K562 (cell line): Measurements from ENCODE around the gene DAPK2. TPM values are rescaled to one million over a fixed set of nuclear protein-coding genes. Genes with fewer than 3 reads are reported as not detected.

Experiments
- ADNP ChIP-seq: fragments of 200-800 bp; sonication (Bioruptor generic); IDR thresholded peaks from 2 replicates; pipeline ENCODE4 v1.6.1; 2016; ENCODE audit warnings: missing genetic modification characterization, missing compliant biosample characterization
- CREBBP ChIP-seq: IDR thresholded peaks from one replicate; pipeline ENCODE4 v1.6.1; 2012; ENCODE audit warnings: low read depth, mild to moderate bottlenecking, control low read depth, inconsistent platforms, low read length
- CREM ChIP-seq: IDR thresholded peaks from 2 replicates; pipeline ENCODE4 v1.6.1; 2014; ENCODE audit warnings: antibody characterized with exemption, low read depth
- DIDO1 ChIP-seq: fragments of 450-650 bp; IDR thresholded peaks from 2 replicates; pipeline ENCODE4 v1.6.1; 2016; ENCODE audit warnings: low read depth, missing biosample characterization, missing genetic modification characterization
- E2F1 ChIP-seq: sonication (generic); formaldehyde crosslinking; IDR thresholded peaks from 2 replicates; pipeline ENCODE4 v1.8.1; 2023; ENCODE audit warnings: mild to moderate bottlenecking, missing genetic modification reagents, moderate library complexity
- ELF4 ChIP-seq: fragments of 450-650 bp; formaldehyde crosslinking; IDR thresholded peaks from 2 replicates; pipeline ENCODE4 v1.4.0; 2022; ENCODE audit warnings: missing genetic modification characterization
- FOSL1 ChIP-seq: fragments of 200-800 bp; sonication (Bioruptor generic); conservative IDR thresholded peaks from 2 replicates; pipeline ENCODE4 v1.6.1; 2016; ENCODE audit warnings: missing genetic modification characterization, missing compliant biosample characterization
- FOXJ2 ChIP-seq: fragments of 200-800 bp; sonication (Bioruptor generic); IDR thresholded peaks from 2 replicates; pipeline ENCODE4 v1.6.1; 2016; ENCODE audit warnings: missing genetic modification characterization, missing compliant biosample characterization
- HNRNPUL1 ChIP-seq: fragments of 200-400 bp; formaldehyde crosslinking; IDR thresholded peaks from 2 replicates; pipeline ENCODE4 v1.6.1; 2017; ENCODE audit warnings: low read length
- ILK ChIP-seq: fragments of 450-650 bp; IDR thresholded peaks from 2 replicates; pipeline ENCODE4 v1.6.1; 2016; ENCODE audit warnings: missing genetic modification characterization, low read depth, mild to moderate bottlenecking, missing compliant biosample characterization, moderate library complexity, borderline replicate concordance
- IRF2 ChIP-seq: sonication (generic); formaldehyde crosslinking; IDR thresholded peaks from 2 replicates; pipeline ENCODE4 v1.8.1; 2022; ENCODE audit warnings: mild to moderate bottlenecking, missing genetic modification reagents
- MCM3 ChIP-seq: fragments of 450-650 bp; IDR thresholded peaks from 2 replicates; pipeline ENCODE4 v1.6.1; 2016
- MIER1 ChIP-seq: fragments of 450-650 bp; IDR thresholded peaks from 2 replicates; pipeline ENCODE4 v1.6.1; 2016; ENCODE audit warnings: antibody characterized with exemption, mild to moderate bottlenecking, low read depth
- MTA1 ChIP-seq: fragments of 450-650 bp; IDR thresholded peaks from 2 replicates; pipeline ENCODE4 v1.6.1; 2017; ENCODE audit warnings: borderline replicate concordance
- NFIX ChIP-seq: fragments of 250-450 bp; sonication (Bioruptor Pico); IDR thresholded peaks from 2 replicates; pipeline ENCODE4 v1.4.0; 2020; ENCODE audit warnings: low read depth, mild to moderate bottlenecking, moderate library complexity
- NR3C1 ChIP-seq: sonication (generic); formaldehyde crosslinking; IDR thresholded peaks from 2 replicates; pipeline ENCODE4 v1.8.1; 2022; ENCODE audit warnings: missing genetic modification reagents
- PHTF2 ChIP-seq: fragments of 250-450 bp; sonication (Bioruptor Pico); IDR thresholded peaks from 2 replicates; pipeline ENCODE4 v1.5.0; 2021; ENCODE audit warnings: mild to moderate bottlenecking
- POLR2AphosphoS5 ChIP-seq: IDR thresholded peaks from 2 replicates; pipeline ENCODE4 v1.6.1; 2011; ENCODE audit warnings: mild to moderate bottlenecking, low read depth, low read length, moderate library complexity; ENCODE audit not compliant: control insufficient read depth, insufficient read depth
- SRSF7 ChIP-seq: fragments of 200-400 bp; formaldehyde crosslinking; optimal IDR thresholded peaks from 2 replicates; pipeline ENCODE3; 2017; ENCODE audit warnings: mild to moderate bottlenecking, low read depth, low read length
- TBP ChIP-seq: optimal IDR thresholded peaks from 2 replicates; pipeline ENCODE3; 2011; ENCODE audit warnings: low read depth, low read length, improper control_type of control experiment
- TCF7 ChIP-seq: sonication (generic); IDR thresholded peaks from 2 replicates; pipeline ENCODE4 v1.6.1; 2016; ENCODE audit warnings: antibody characterized with exemption, borderline replicate concordance
- THRA ChIP-seq: fragments of 450-650 bp; IDR thresholded peaks from 2 replicates; pipeline ENCODE4 v1.6.1; 2017; ENCODE audit warnings: mild to moderate bottlenecking, moderate library complexity
- ZBTB7A ChIP-seq: IDR thresholded peaks from 2 replicates; pipeline ENCODE4 v1.6.1; 2011; ENCODE audit warnings: low read depth, mild to moderate bottlenecking, low read length, moderate library complexity, borderline replicate concordance; ENCODE audit not compliant: control insufficient read depth
- ZC3H4 ChIP-seq: sonication (generic); formaldehyde crosslinking; IDR thresholded peaks from 2 replicates; pipeline ENCODE4 v1.9.0; 2021; ENCODE audit warnings: missing genetic modification reagents, borderline replicate concordance
- ZKSCAN8 ChIP-seq: fragments of 200-800 bp; sonication (Bioruptor generic); IDR thresholded peaks from 2 replicates; pipeline ENCODE4 v1.6.1; 2016; ENCODE audit warnings: missing genetic modification characterization, missing compliant biosample characterization
- ZNF12 ChIP-seq: sonication (generic); formaldehyde crosslinking; IDR thresholded peaks from 2 replicates; pipeline ENCODE4 v1.4.0; 2020; ENCODE audit warnings: mild to moderate bottlenecking, missing genetic modification reagents
- ZNF668 ChIP-seq: fragments of 250-450 bp; sonication (Bioruptor Pico); IDR thresholded peaks from 2 replicates; pipeline ENCODE4 v1.8.0; 2022; ENCODE audit warnings: mild to moderate bottlenecking, inconsistent platforms
- polyA plus RNA-seq, 8 experiments: library from polyadenylated mRNA; depleted of rRNA in 4 of 8; stranded (reverse) in 5 of 8; unstranded in 3 of 8; fragments of >200 nt; fragmentation: Nextera tagmentation in 2 of 8; fragmentation: Illumina TruSeq in 1 of 8; extraction: Ambion mirVana in 2 of 8; extraction: Trizol in 1 of 8; gene quantifications; 2 replicates each; pipeline versions ENCODE4 v1.2.1 to v1.2.3, GENCODE V29; 2011 to 2014; ENCODE audit warnings: inconsistent platforms in 1 of 8, missing spikeins in 1 of 8
- total RNA-seq, 7 experiments: library from RNA; depleted of rRNA in 6 of 7; stranded (reverse); fragments of >200 nt in 6 of 7; fragmentation: Illumina TruSeq in 2 of 7; extraction: Trizol in 2 of 7; gene quantifications; 2 replicates each; pipeline versions ENCODE4 v1.2.1 to v1.2.3, GENCODE V29; 2011 to 2021; ENCODE audit warnings: low replicate concordance in 1 of 7

DAPK2 gene
- total and polyA plus RNA-seq, 9 of the 15 experiments (the other 6 are each of a cell fraction or from before 2014, with no cell fraction given), result 0.14 to 5.2 (median 2.2) TPM

- no peak for TF ChIP-seq SRSF7
- no peak for TF ChIP-seq FOSL1
- peak; percentile 56 for TF ChIP-seq CREM
- no peak for TF ChIP-seq FOXJ2 (tag)
- peak; percentile 55 for TF ChIP-seq TBP
- no peak for TF ChIP-seq TCF7
- TF ChIP-seq ADNP (tag), result no peak
- no peak for TF ChIP-seq PHTF2 (CRISPR knock-in tag)
- TF ChIP-seq ZC3H4 (CRISPR knock-in tag), result no peak
- TF ChIP-seq POLR2AphosphoS5, result peak; percentile 64
- no peak for TF ChIP-seq CREBBP
- TF ChIP-seq ZBTB7A, result peak; percentile 28; the same call in 1 of the 2 replicates
- no peak for TF ChIP-seq MCM3
- peak; percentile 9; the same call in 1 of the 2 replicates for TF ChIP-seq MIER1
- TF ChIP-seq DIDO1 (tag), result no peak; the same call in 1 of the 2 replicates
- TF ChIP-seq ZKSCAN8 (CRISPR knock-in tag), result no peak
- no peak for TF ChIP-seq E2F1 (CRISPR knock-in tag)
- no peak for TF ChIP-seq ILK (tag)
- no peak for TF ChIP-seq ELF4 (CRISPR knock-in tag)
- TF ChIP-seq MTA1, result 0 out of 2 replicates have a peak, but pooled peaks have one; percentile 30
- TF ChIP-seq NR3C1 (CRISPR knock-in tag), result no peak
- no peak for TF ChIP-seq ZNF12 (CRISPR knock-in tag)
- TF ChIP-seq NFIX (CRISPR knock-in tag), result no peak
- TF ChIP-seq ZNF668 (CRISPR knock-in tag), result peak; percentile 7; the same call in 1 of the 2 replicates
- TF ChIP-seq THRA, result no peak
- TF ChIP-seq IRF2 (CRISPR knock-in tag), result no peak
- TF ChIP-seq HNRNPUL1, result 0 out of 2 replicates have a peak, but pooled peaks have one; percentile 35
Observed at GRCh38 chr15:64092864-64093626, 46.8 kb upstream of the DAPK2 start (continued).
